ENCODE measurements around the gene BCAR3. TPM values are rescaled to one million over a fixed set of nuclear protein-coding genes. Genes with fewer than 3 reads are reported as not detected.

The BCAR3 gene
- total RNA-seq, 2 donors from 2014 or later: 22.9 to 52.8 TPM

- WGBS: 65% methylated on average over 13 of the region's 13 CpGs
Measured at GRCh38 chr1:93728480-93729131, 47.0 kb upstream of the BCAR3 start.

GRCh38 chr1:93723733-93724270 is 42.2 kb upstream of the BCAR3 start:
- no peak overlapping the region for H3K4me3 ChIP-seq
- H3K27ac ChIP-seq: no peak overlapping the region
- H3K9me3 ChIP-seq: no peaks in the 10 kb centered on the region
- H3K4me1 ChIP-seq (replicated peaks): no peaks in the 10 kb centered on the region
- intact Hi-C loops (cut with DNase I): no loop called here
- 93% methylated on average over 5 of the region's 5 CpGs for WGBS
- no peaks in the 10 kb centered on the region for H3K27me3 ChIP-seq (replicated peaks; ENCODE audit: insufficient read depth)
- TF ChIP-seq POLR2A (IDR thresholded peaks at IDR 0.05) (no peak), POLR2AphosphoS5 (IDR thresholded peaks at IDR 0.05) (no peak)
- TF ChIP-seq, protein P1, sequence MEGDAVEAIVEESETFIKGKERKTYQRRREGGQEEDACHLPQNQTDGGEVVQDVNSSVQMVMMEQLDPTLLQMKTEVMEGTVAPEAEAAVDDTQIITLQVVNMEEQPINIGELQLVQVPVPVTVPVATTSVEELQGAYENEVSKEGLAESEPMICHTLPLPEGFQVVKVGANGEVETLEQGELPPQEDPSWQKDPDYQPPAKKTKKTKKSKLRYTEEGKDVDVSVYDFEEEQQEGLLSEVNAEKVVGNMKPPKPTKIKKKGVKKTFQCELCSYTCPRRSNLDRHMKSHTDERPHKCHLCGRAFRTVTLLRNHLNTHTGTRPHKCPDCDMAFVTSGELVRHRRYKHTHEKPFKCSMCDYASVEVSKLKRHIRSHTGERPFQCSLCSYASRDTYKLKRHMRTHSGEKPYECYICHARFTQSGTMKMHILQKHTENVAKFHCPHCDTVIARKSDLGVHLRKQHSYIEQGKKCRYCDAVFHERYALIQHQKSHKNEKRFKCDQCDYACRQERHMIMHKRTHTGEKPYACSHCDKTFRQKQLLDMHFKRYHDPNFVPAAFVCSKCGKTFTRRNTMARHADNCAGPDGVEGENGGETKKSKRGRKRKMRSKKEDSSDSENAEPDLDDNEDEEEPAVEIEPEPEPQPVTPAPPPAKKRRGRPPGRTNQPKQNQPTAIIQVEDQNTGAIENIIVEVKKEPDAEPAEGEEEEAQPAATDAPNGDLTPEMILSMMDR (IDR thresholded peaks at IDR 0.05): no peak
- DNase-seq (ENCODE audit: low spot score): no peak
- no peaks in the 10 kb centered on the region for H3K36me3 ChIP-seq

More at GRCh38 chr1:93728480-93729131, 47.0 kb upstream of the BCAR3 start:
- Histone ChIP-seq H3K27ac (no peak overlapping the region), H3K4me3 (no peak overlapping the region), H3K4me1 (replicated peaks) (no peaks in the 10 kb centered on the region), H3K27me3 (replicated peaks; ENCODE audit: insufficient read depth) (no peaks in the 10 kb centered on the region), H3K9me3 (no peaks in the 10 kb centered on the region), H3K36me3 (no peaks in the 10 kb centered on the region)
- no peak for DNase-seq (ENCODE audit: low spot score)
- intact Hi-C loops (cut with DNase I): no loop called here
- TF ChIP-seq POLR2A (IDR thresholded peaks at IDR 0.05) (no peak), POLR2AphosphoS5 (IDR thresholded peaks at IDR 0.05) (no peak)
- TF ChIP-seq, protein P1 (IDR thresholded peaks at IDR 0.05): no peak

DNA sequence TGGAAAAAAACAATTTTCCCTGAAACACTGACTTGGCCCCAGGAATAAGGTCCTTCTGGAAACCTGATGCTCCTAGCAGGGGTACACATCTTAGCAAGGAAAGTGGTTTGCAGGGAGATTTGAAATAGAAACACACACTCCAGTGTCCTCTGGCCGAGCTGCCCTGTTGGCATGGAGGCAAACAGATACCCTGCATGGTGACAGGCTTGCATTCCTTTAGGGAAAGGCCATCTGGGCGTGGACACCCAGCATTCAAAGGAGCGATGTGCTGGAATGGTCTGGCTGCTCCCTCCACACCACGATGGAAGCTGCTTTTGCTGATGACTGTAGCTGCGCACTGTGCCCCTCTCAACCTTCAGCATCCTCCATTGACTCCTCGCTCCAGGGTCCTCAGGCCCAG is 41.5 kb upstream of the BCAR3 start:
- no peak for DNase-seq (ENCODE audit: low spot score)
- Histone ChIP-seq H3K4me3 (no peak overlapping the region), H3K36me3 (no peaks in the 10 kb centered on the region), H3K9me3 (no peaks in the 10 kb centered on the region), H3K27me3 (replicated peaks; ENCODE audit: insufficient read depth) (no peaks in the 10 kb centered on the region), H3K27ac (no peak overlapping the region), H3K4me1 (replicated peaks) (no peaks in the 10 kb centered on the region)
- 85% methylated on average over 6 of the region's 6 CpGs for WGBS
- intact Hi-C loops (cut with DNase I): no loop called here
- TF ChIP-seq POLR2A (IDR thresholded peaks at IDR 0.05) (no peak), POLR2AphosphoS5 (IDR thresholded peaks at IDR 0.05) (no peak)
- TF ChIP-seq, protein P1 (IDR thresholded peaks at IDR 0.05): no peak

DNA sequence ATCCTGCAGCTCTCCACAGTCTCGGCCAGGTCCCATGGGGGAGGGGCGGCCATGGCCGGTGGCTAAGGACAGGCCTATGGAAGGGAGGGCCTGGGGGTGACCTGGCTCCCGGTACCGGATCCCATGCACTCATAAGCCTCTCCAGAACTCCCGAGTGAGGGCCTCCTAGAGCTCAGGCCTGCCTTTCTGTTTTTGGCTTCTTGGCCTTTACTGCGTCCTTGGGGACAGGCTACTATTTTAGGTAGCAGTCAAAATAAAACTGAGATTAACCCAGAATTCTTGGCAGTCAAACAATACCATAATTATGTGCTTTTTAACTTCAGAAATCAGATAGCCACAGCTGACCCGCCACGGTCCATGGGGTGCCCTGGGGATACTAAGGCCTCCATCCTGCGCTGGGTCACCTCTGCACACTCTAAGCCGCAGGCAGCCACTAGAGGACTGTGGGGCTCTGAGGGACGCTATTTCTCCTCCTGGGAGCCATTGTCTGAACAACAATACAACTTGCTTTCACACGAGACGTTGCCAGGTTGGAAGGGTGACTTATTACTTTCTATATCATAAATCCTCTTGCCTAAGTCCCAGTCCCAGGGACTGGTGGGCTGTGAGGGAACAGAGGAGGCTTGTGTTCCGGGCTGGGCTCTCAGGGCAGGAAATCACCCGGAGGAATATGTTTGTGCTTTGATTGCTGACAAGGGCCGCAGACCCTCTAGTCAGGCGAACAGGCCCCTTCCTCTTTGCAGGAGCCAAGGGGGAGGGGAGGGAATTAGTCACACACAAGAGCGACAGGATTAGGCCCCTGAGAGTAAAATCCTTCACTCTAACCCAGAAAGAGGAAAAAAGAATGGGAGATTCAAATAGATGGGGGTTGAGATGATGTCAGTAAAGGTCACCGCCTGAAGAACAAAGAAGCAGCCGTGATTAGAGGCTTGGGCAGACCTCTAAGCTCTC is 40.7 kb upstream of the BCAR3 start:
- TF ChIP-seq, protein P1 (IDR thresholded peaks at IDR 0.05): no peak
- TF ChIP-seq POLR2AphosphoS5 (IDR thresholded peaks at IDR 0.05) (no peak), POLR2A (IDR thresholded peaks at IDR 0.05) (no peak)
- 73% methylated on average over 21 of the region's 21 CpGs for WGBS
- no peak overlapping the region for H3K27ac ChIP-seq

More for the DNA sequence above, 40.7 kb upstream of the BCAR3 start:
- H3K36me3 ChIP-seq: no peaks in the 10 kb centered on the region
- H3K4me3 ChIP-seq: no peak overlapping the region
- intact Hi-C loops (cut with DNase I): no loop called here
- no peak for DNase-seq (ENCODE audit: low spot score)
- no peaks in the 10 kb centered on the region for H3K4me1 ChIP-seq (replicated peaks)
- no peaks in the 10 kb centered on the region for H3K9me3 ChIP-seq
- no peaks in the 10 kb centered on the region for H3K27me3 ChIP-seq (replicated peaks; ENCODE audit: insufficient read depth)

Measured in prostate gland (tissue), 2 donors.